Suprapubic skin (tissue), 4 donors: ENCODE results near the gene IQUB.

ENCODE experiments used
- EP300 ChIP-seq: sonication (generic); formaldehyde crosslinking; IDR thresholded peaks from one replicate; pipeline ENCODE4 v1.6.1; 2017; ENCODE audit warnings: antibody characterized with exemption
- POLR2A ChIP-seq, 2 donors: fragments of 450-650 bp; IDR thresholded peaks; one replicate each; pipeline ENCODE4 v1.6.1; 2017; ENCODE audit warnings: antibody characterized with exemption in 2 of 2, mild to moderate bottlenecking in 2 of 2, moderate library complexity in 2 of 2
- POLR2AphosphoS5 ChIP-seq, 3 donors: sonication (generic); formaldehyde crosslinking; IDR thresholded peaks; one replicate each; pipeline ENCODE4 v1.6.1; 2017; ENCODE audit warnings: antibody characterized with exemption in 3 of 3
- TF ChIP-seq, protein P1 (sequence below), 2 donors: fragments of 200-600 bp in 1 of 2; fragments of 450-650 bp in 1 of 2; sonication (generic) in 1 of 2; IDR thresholded peaks; one replicate each; pipeline ENCODE4 v1.5.1; 2016 to 2019; ENCODE audit warnings: antibody characterized with exemption in 2 of 2, mild to moderate bottlenecking in 1 of 2, moderate library complexity in 1 of 2

DNA sequence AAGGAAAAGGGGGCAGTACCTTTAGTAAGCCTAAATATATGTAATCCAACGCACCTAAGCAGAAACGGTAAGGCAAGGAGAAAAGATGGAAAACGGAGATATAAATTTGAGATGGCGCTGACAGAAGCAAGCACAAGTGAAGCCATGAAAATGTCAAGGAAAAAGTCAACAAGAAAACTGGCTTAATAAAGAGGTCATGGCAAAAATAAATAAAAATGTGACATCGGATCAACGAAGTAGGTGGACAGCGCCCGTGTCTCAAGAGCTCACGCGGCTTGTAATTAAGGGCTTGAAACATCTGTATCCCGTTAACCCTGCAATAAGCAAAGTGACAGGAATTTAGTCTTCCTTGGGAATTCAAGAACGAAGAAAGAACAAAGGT lies 22.6 kb upstream of the IQUB start:
- TF ChIP-seq, protein P1, sequence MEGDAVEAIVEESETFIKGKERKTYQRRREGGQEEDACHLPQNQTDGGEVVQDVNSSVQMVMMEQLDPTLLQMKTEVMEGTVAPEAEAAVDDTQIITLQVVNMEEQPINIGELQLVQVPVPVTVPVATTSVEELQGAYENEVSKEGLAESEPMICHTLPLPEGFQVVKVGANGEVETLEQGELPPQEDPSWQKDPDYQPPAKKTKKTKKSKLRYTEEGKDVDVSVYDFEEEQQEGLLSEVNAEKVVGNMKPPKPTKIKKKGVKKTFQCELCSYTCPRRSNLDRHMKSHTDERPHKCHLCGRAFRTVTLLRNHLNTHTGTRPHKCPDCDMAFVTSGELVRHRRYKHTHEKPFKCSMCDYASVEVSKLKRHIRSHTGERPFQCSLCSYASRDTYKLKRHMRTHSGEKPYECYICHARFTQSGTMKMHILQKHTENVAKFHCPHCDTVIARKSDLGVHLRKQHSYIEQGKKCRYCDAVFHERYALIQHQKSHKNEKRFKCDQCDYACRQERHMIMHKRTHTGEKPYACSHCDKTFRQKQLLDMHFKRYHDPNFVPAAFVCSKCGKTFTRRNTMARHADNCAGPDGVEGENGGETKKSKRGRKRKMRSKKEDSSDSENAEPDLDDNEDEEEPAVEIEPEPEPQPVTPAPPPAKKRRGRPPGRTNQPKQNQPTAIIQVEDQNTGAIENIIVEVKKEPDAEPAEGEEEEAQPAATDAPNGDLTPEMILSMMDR (IDR thresholded peaks at IDR 0.05): no peak
- no peak for TF ChIP-seq POLR2A (IDR thresholded peaks at IDR 0.05)
- TF ChIP-seq EP300: no peak
- no peak for TF ChIP-seq POLR2AphosphoS5 (IDR thresholded peaks at IDR 0.05)
